ENCODE data around the gene SLC25A28. TPM values are rescaled to one million over a fixed set of nuclear protein-coding genes. Genes with fewer than 3 reads are reported as not detected.

Gene SLC25A28
- total RNA-seq, 2 donors from 2014 or later = 50.1 to 53.3 TPM

- no peaks in the 10 kb centered on the region for H3K27me3 ChIP-seq (replicated peaks; ENCODE audit: insufficient read depth)
- no peaks in the 10 kb centered on the region for H3K4me1 ChIP-seq (ENCODE audit: control insufficient read depth in 1 of 2, low read depth in 2 of 2)
- H3K4me3 ChIP-seq = no peak overlapping the region
- no peak overlapping the region for H3K27ac ChIP-seq
- no peak for TF ChIP-seq CTCF (IDR thresholded peaks at IDR 0.05)
- ATAC-seq (ENCODE audit: insufficient number of reproducible peaks, low FRiP score, low read depth) = no peak
- H3K36me3 ChIP-seq = no peaks in the 10 kb centered on the region
- no peaks in the 10 kb centered on the region for H3K9me3 ChIP-seq
- DNase-seq (ENCODE audit: low spot score) = no peak
These were observed 37.9 kb downstream of the SLC25A28 start for GRCh38 chr10:99582255-99582770.

- no peak for ATAC-seq (ENCODE audit: insufficient number of reproducible peaks, low FRiP score, low read depth)
- H3K9me3 ChIP-seq = no peaks in the 10 kb centered on the region
- H3K36me3 ChIP-seq = no peaks in the 10 kb centered on the region
- H3K27me3 ChIP-seq (replicated peaks; ENCODE audit: insufficient read depth) = no peaks in the 10 kb centered on the region
- H3K4me1 ChIP-seq (ENCODE audit: control insufficient read depth in 1 of 2, low read depth in 2 of 2) = no peaks in the 10 kb centered on the region
- TF ChIP-seq CTCF (IDR thresholded peaks at IDR 0.05) = no peak
- DNase-seq (ENCODE audit: low spot score) = no peak
- no peak overlapping the region for H3K27ac ChIP-seq
- no peak overlapping the region for H3K4me3 ChIP-seq
These were observed 40.3 kb downstream of the SLC25A28 start for GRCh38 chr10:99579971-99580370.

GRCh38 chr10:99573790-99574189, 46.4 kb downstream of the SLC25A28 start:
- Histone ChIP-seq H3K36me3 (no peaks in the 10 kb centered on the region), H3K4me1 (ENCODE audit: control insufficient read depth in 1 of 2, low read depth in 2 of 2) (no peaks in the 10 kb centered on the region), H3K27me3 (replicated peaks; ENCODE audit: insufficient read depth) (no peaks in the 10 kb centered on the region), H3K9me3 (no peaks in the 10 kb centered on the region), H3K4me3 (no peak overlapping the region), H3K27ac (no peak overlapping the region)
- TF ChIP-seq CTCF (IDR thresholded peaks at IDR 0.05) = no peak
- no peak for ATAC-seq (ENCODE audit: insufficient number of reproducible peaks, low FRiP score, low read depth)
- no peak for DNase-seq (ENCODE audit: low spot score)

GRCh38 chr10:99571816-99572215, 48.4 kb downstream of the SLC25A28 start:
- no peaks in the 10 kb centered on the region for H3K27me3 ChIP-seq (replicated peaks; ENCODE audit: insufficient read depth)
- H3K9me3 ChIP-seq = no peaks in the 10 kb centered on the region
- no peaks in the 10 kb centered on the region for H3K36me3 ChIP-seq
- ATAC-seq (ENCODE audit: insufficient number of reproducible peaks, low FRiP score, low read depth) = no peak
- TF ChIP-seq CTCF (IDR thresholded peaks at IDR 0.05) = no peak
- no peak overlapping the region for H3K27ac ChIP-seq
- no peaks in the 10 kb centered on the region for H3K4me1 ChIP-seq (ENCODE audit: control insufficient read depth in 1 of 2, low read depth in 2 of 2)
- no peak overlapping the region for H3K4me3 ChIP-seq
- no peak for DNase-seq (ENCODE audit: low spot score)

GRCh38 chr10:99569961-99570360, 50.3 kb downstream of the SLC25A28 start:
- Histone ChIP-seq H3K4me3 (no peak overlapping the region), H3K27me3 (replicated peaks; ENCODE audit: insufficient read depth) (no peaks in the 10 kb centered on the region), H3K36me3 (no peaks in the 10 kb centered on the region), H3K9me3 (no peaks in the 10 kb centered on the region), H3K27ac (no peak overlapping the region), H3K4me1 (ENCODE audit: control insufficient read depth in 1 of 2, low read depth in 2 of 2) (no peaks in the 10 kb centered on the region)
- no peak for DNase-seq (ENCODE audit: low spot score)
- ATAC-seq (ENCODE audit: insufficient number of reproducible peaks, low FRiP score, low read depth) = no peak
- TF ChIP-seq CTCF (IDR thresholded peaks at IDR 0.05) = no peak
